T47D (cell line): ENCODE results near the gene GAL3ST1.

Experiments
- DNase-seq, 2 experiments: peaks; one replicate each; pipeline versions ENCODE4 v3.0.0 to v3.0.0-alpha.2; 2011 to 2012; ENCODE audit warnings: low read depth in 1 of 2, low spot score in 1 of 2
- JUND ChIP-seq: IDR thresholded peaks from 2 replicates; pipeline ENCODE4 v1.6.1; 2012; ENCODE audit warnings: low read depth
- in situ Hi-C: cut with HindIII; loops from 2 replicates; pipeline ENCODE4 v1.10.0; 2016; ENCODE audit warnings: low sequenced_read_pairs, low pct_unique_long_range_greater_than_20kb

GAL3ST1 gene

GRCh38 chr22:30521368-30522156 is 52.9 kb downstream of the GAL3ST1 start:
- in situ Hi-C loops = no loop called here
- no peak for DNase-seq
- TF ChIP-seq JUND = no peak

DNA sequence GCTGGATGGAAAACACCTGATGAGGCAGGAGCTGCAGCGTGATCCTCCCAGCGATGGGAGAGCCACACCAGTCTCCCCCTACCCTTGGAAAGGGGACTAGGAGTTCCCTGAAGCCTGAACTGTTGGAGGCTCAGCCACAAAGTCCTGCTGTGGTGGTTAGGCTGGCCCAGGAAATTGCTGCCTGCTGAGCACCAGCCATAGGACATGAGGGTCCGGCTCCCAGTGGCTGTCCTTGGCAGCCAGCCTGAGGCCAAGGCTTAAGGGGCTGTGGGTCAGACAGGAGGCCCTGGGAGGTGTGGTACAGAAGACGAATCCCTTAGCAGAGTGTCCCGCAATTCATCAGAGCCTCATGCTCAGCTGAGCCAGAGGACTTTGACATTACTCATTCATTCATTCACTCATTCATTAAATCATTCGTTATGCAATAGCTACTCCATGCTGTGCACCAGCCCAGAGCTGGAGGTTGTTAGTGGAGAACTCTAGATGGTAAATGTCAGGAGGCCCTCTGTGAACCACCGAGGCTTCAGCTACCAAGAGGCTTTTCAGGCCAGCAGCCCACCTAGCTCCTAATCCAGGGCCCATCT is 54.5 kb downstream of the GAL3ST1 start:
- DNase-seq = no peak
- TF ChIP-seq JUND = no peak
- in situ Hi-C loops = no loop called here

DNA sequence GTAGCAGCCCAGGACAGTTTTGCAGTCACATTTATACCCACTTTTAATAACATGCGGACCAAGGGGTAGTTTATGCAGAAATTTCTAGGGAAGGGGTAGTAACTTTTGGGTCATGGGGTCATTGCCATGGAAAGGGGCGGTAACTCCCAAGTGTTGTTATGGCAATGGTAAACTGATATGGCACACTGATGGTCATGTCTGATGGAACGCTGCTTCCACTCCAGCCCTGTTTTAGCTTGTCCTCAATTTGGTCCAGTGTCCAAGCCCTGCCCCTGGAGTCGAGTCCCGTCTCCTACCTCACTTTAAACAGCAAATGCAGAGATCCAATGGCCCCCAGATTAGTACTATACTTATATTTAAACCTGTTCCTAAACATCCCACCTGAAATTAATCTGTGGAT is 57.7 kb downstream of the GAL3ST1 start:
- no peak for TF ChIP-seq JUND
- in situ Hi-C loops = no loop called here
- no peak for DNase-seq

DNA sequence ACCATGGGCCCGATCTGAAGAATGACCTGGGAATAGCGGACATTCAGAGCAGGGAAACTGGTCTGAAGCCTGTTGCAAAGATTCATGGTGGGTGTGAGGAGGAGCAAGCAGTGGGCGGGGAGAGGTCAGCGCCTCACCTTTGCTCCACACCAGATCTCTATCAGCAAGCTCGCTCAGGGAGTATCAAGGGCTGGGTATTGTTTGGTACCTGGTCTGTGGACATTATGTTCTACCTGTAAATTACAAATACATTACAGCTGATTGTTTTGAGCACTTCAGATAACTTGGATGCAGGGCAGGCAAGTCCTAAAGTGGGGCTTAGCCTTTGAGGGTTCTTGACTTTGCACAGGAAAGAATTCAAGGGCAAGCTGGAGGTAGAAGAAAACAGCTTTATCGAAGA is 58.2 kb downstream of the GAL3ST1 start:
- in situ Hi-C loops = no loop called here
- no peak for TF ChIP-seq JUND
- no peak for DNase-seq

DNA sequence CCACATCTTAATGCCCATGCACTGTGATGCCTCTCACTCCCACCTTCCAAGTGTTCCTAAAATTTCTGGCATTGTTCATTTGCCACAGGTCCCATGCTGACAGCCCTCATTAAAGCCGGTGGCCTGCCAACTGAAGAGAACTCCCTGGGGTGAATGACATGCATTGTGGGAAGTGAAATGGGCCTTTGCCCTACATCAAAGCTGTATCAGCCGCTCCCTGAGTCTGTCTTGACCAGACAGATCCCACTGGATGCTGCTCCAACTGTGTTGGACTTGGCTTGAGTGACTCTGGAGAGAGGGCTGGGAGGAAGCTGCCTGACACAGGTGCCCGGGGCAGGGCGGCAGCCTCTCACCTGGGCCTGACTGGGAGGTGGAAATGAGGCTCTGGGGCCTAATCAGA is 60.2 kb downstream of the GAL3ST1 start:
- TF ChIP-seq JUND = no peak
- in situ Hi-C loops = no loop called here
- no peak for DNase-seq

DNA sequence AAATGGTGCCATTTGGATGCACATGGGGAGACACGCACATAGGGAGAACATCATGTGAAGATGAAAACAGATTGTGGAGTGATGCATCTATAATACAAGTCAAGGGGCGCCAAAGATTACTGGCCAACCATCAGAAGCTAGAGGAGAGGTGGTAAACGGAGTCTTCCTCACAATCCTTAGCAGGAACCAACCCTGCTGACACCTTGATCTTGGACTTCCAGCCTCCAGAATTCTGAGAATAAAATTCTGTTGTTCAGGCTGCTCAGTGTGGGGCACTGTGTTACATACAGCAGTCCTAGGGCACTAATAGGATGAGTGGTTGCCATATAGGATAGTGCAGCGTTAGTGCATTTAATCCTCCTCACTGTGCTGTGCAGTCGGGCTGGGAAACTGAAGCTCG is 61.0 kb downstream of the GAL3ST1 start:
- TF ChIP-seq JUND = no peak
- in situ Hi-C loops = no loop called here
- DNase-seq = no peak

GRCh38 chr22:30511911-30512310 is 62.6 kb downstream of the GAL3ST1 start:
- no peak for TF ChIP-seq JUND
- no peak for DNase-seq

DNA sequence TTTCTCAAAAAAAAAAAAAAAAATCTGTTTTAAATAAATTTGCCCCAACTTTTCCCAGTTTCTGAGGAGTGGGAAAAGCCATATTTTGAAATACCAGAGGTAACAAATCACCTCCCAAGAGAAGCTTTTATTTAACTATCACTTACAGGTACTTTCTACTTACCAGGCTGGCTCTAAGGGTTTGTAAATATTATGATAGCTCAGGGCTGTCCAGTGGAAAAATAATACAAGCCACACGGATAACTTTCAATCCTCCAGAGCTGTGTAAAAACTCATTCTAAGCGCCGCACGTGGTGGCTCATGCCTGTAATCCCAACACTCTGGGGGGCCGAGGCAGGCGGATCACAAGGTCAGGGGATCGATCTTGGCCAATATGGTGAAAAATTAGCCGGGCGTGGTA is 63.4 kb downstream of the GAL3ST1 start:
- no peak for TF ChIP-seq JUND
- DNase-seq = no peak
- in situ Hi-C loops = no loop called here

More at GRCh38 chr22:30511911-30512310, 62.6 kb downstream of the GAL3ST1 start:
- in situ Hi-C loops = no loop called here

GRCh38 chr22:30508216-30508615 is 66.2 kb downstream of the GAL3ST1 start:
- in situ Hi-C loops = no loop called here
- no peak for TF ChIP-seq JUND
- DNase-seq = no peak

DNA sequence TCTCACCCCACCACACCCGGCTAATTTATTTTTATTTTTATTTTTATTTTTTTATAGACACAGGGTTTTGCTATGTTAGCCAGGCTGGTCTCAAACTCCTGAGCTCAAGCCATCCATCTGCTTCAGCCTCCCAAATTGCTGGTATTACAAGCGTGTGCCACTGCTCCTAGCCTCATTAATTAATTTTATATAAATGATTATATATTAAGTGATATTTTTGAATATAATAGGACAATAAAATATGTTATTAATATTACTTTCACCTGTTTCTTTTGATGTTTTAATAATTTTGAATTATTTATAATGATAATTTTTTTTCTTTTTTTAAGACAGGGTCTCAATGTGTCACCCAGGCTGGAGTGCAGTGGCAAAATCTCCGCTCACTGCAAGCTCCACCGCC is 66.8 kb downstream of the GAL3ST1 start:
- in situ Hi-C loops = no loop called here
- no peak for TF ChIP-seq JUND
- DNase-seq = no peak

DNA sequence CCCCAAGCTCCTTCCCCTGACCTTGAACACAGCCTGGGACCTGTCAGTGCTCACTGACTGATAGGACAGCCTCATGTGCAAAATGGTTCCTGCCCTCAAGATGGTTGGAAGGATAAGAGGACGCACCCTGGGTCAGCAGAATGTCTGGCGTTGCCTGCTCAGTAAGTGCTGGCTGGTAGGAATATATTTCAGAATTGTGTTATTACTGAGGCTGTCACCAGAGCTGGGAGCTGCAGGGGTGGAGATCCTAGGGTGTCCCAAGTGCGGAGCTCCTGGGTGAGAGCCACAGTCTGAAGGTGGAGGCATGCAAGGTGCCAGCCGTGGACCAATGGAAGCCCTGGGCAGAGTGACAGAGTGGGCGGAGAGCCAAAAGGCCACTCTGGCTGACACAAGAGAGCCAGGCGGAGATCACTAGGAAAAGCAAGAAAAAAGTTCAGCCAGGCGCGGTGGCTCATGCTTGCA is 67.9 kb downstream of the GAL3ST1 start:
- no peak for DNase-seq
- in situ Hi-C loops = no loop called here
- no peak for TF ChIP-seq JUND
